ENCODE measurements around the gene PHACTR1.

Gene PHACTR1

DNA sequence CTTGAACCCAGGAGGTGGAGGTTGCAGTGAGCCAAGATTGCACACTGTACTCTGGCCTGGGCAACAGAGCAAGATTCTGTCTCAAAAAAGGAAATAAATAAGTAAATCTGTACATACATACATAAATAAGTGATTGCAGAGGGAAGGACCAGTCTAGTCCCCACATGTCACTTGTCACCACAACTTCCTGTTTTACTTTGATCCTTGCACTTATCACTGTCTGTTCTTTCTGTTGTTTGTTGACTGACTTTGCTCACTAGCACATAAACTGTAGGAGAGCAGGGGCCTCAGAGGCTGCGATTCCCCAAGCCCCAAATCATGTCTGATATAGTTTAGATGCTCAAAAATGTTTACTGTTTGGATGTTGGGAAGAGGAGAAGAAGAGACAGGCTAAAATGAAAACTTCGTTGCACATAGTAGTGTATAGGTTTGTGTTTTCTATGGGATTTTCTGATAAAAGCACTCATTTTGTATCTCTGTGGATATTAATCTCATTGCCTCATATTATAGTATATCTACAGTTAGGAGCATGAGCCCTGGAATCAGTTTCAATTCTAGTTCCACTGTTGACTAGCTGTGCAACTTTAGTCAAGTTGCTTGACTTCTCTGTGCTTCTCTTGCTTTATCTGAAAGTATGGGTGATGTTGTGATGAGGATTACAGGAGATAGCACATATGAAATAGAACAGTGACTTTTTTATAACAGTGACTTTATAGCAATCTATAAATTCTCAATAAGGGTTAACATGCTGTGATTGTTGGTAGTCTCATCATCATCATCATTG is 446.8 kb downstream of the PHACTR1 start:
- Histone ChIP-seq H2BK5ac (ENCODE audit: low read depth, low read length, poor library complexity, severe bottlenecking) (no peak overlapping the region), H2BK120ac (ENCODE audit: low read depth, low read length) (no peak overlapping the region), H3K27me3 (ENCODE audit: control insufficient read depth in 1 of 2, insufficient read depth in 1 of 2, low read length in 2 of 2) (no peaks in the 10 kb centered on the region), H4K8ac (ENCODE audit: low read length) (no peak overlapping the region), H2BK12ac (ENCODE audit: low read length in 2 of 2) (no peak overlapping the region), H3K27ac (ENCODE audit: low read length, poor library complexity, severe bottlenecking) (no peak overlapping the region), H4K91ac (ENCODE audit: low read length) (no peak overlapping the region), H3K9me3 (ENCODE audit: control insufficient read depth, low read length) (no peaks in the 10 kb centered on the region), H3K14ac (ENCODE audit: low read length in 2 of 2) (no peak overlapping the region), H3K18ac (ENCODE audit: low read depth in 1 of 2, low read length in 2 of 2) (no peak overlapping the region), H3K4me2 (ENCODE audit: low read length, poor library complexity, severe bottlenecking) (no peak overlapping the region), H2AK5ac (ENCODE audit: low read length, severe bottlenecking) (no peak overlapping the region), H3K23ac (ENCODE audit: low read length in 2 of 2) (no peak overlapping the region), H3K4me1 (ENCODE audit: control insufficient read depth, insufficient read depth, low read depth, low read length) (peaks cover 4% of the 10 kb centered on the region), H3K4ac (ENCODE audit: low read depth in 1 of 2, low read length in 2 of 2) (no peak overlapping the region), H3K79me1 (replicated peaks; ENCODE audit: low read length, poor library complexity, severe bottlenecking) (peaks cover 1% of the 10 kb centered on the region), H2AFZ (ENCODE audit: low read depth, low read length) (no peak overlapping the region), H3K4me3 (ENCODE audit: insufficient read depth in 1 of 2, low read depth in 1 of 2, low read length in 2 of 2) (no peak overlapping the region), H3K36me3 (ENCODE audit: control insufficient read depth in 1 of 2, insufficient read depth in 2 of 2, low read depth in 1 of 2, low read length in 2 of 2) (no peaks in the 10 kb centered on the region), H3K9ac (ENCODE audit: low read length) (no peak overlapping the region), H2BK15ac (ENCODE audit: low read depth, poor library complexity, severe bottlenecking) (no peak overlapping the region)
- DNase-seq: no peak
- 97% methylated on average over 2 of the region's 2 CpGs for WGBS

GRCh38 chr6:13164291-13164690 is 447.7 kb downstream of the PHACTR1 start:
- H3K14ac ChIP-seq (ENCODE audit: low read length in 2 of 2): no peak overlapping the region
- H2BK15ac ChIP-seq (ENCODE audit: low read depth, poor library complexity, severe bottlenecking): no peak overlapping the region
- no peaks in the 10 kb centered on the region for H3K9me3 ChIP-seq (ENCODE audit: control insufficient read depth, low read length)
- no peak overlapping the region for H2AFZ ChIP-seq (ENCODE audit: low read depth, low read length)
- H3K18ac ChIP-seq (ENCODE audit: low read depth in 1 of 2, low read length in 2 of 2): no peak overlapping the region
- H2BK120ac ChIP-seq (ENCODE audit: low read depth, low read length): no peak overlapping the region
- no peaks in the 10 kb centered on the region for H3K27me3 ChIP-seq (ENCODE audit: control insufficient read depth in 1 of 2, insufficient read depth in 1 of 2, low read length in 2 of 2)
- 95% methylated on average over 6 of the region's 8 CpGs for WGBS
- H3K4ac ChIP-seq (ENCODE audit: low read depth in 1 of 2, low read length in 2 of 2): no peak overlapping the region
- no peak overlapping the region for H2AK5ac ChIP-seq (ENCODE audit: low read length, severe bottlenecking)
- no peak overlapping the region for H3K4me2 ChIP-seq (ENCODE audit: low read length, poor library complexity, severe bottlenecking)
- H2BK5ac ChIP-seq (ENCODE audit: low read depth, low read length, poor library complexity, severe bottlenecking): no peak overlapping the region
- no peak overlapping the region for H4K8ac ChIP-seq (ENCODE audit: low read length)
- H3K36me3 ChIP-seq (ENCODE audit: control insufficient read depth in 1 of 2, insufficient read depth in 2 of 2, low read depth in 1 of 2, low read length in 2 of 2): no peaks in the 10 kb centered on the region
- H4K91ac ChIP-seq (ENCODE audit: low read length): no peak overlapping the region
- no peak overlapping the region for H3K4me3 ChIP-seq (ENCODE audit: insufficient read depth in 1 of 2, low read depth in 1 of 2, low read length in 2 of 2)
- no peaks in the 10 kb centered on the region for H3K4me1 ChIP-seq (ENCODE audit: control insufficient read depth, insufficient read depth, low read depth, low read length)
- DNase-seq: no peak
- H3K23ac ChIP-seq (ENCODE audit: low read length in 2 of 2): no peak overlapping the region
- no peak overlapping the region for H3K27ac ChIP-seq (ENCODE audit: low read length, poor library complexity, severe bottlenecking)
- H3K9ac ChIP-seq (ENCODE audit: low read length): no peak overlapping the region
- H2BK12ac ChIP-seq (ENCODE audit: low read length in 2 of 2): no peak overlapping the region
- peaks cover 1% of the 10 kb centered on the region for H3K79me1 ChIP-seq (replicated peaks; ENCODE audit: low read length, poor library complexity, severe bottlenecking)

- no peak overlapping the region for H3K4me2 ChIP-seq (ENCODE audit: low read length, poor library complexity, severe bottlenecking)
- DNase-seq: peak; percentile 10
- H3K27me3 ChIP-seq (ENCODE audit: control insufficient read depth in 1 of 2, insufficient read depth in 1 of 2, low read length in 2 of 2): no peaks in the 10 kb centered on the region
- H2AFZ ChIP-seq (ENCODE audit: low read depth, low read length): no peak overlapping the region
- no peak overlapping the region for H3K4me3 ChIP-seq (ENCODE audit: insufficient read depth in 1 of 2, low read depth in 1 of 2, low read length in 2 of 2)
- WGBS: 73% methylated on average over 10 of the region's 10 CpGs
- H3K14ac ChIP-seq (ENCODE audit: low read length in 2 of 2): no peak overlapping the region
- H2BK5ac ChIP-seq (ENCODE audit: low read depth, low read length, poor library complexity, severe bottlenecking): no peak overlapping the region
- no peak overlapping the region for H3K23ac ChIP-seq (ENCODE audit: low read length in 2 of 2)
- no peak overlapping the region for H2BK15ac ChIP-seq (ENCODE audit: low read depth, poor library complexity, severe bottlenecking)
- no peaks in the 10 kb centered on the region for H3K4me1 ChIP-seq (ENCODE audit: control insufficient read depth, insufficient read depth, low read depth, low read length)
- no peaks in the 10 kb centered on the region for H3K9me3 ChIP-seq (ENCODE audit: control insufficient read depth, low read length)
- H3K27ac ChIP-seq (ENCODE audit: low read length, poor library complexity, severe bottlenecking): no peak overlapping the region
- H3K4ac ChIP-seq (ENCODE audit: low read depth in 1 of 2, low read length in 2 of 2): no peak overlapping the region
- no peak overlapping the region for H2AK5ac ChIP-seq (ENCODE audit: low read length, severe bottlenecking)
- H2BK12ac ChIP-seq (ENCODE audit: low read length in 2 of 2): no peak overlapping the region
- H4K8ac ChIP-seq (ENCODE audit: low read length): no peak overlapping the region
- no peak overlapping the region for H2BK120ac ChIP-seq (ENCODE audit: low read depth, low read length)
- no peak overlapping the region for H3K9ac ChIP-seq (ENCODE audit: low read length)
- no peak overlapping the region for H3K18ac ChIP-seq (ENCODE audit: low read depth in 1 of 2, low read length in 2 of 2)
- no peaks in the 10 kb centered on the region for H3K79me1 ChIP-seq (replicated peaks; ENCODE audit: low read length, poor library complexity, severe bottlenecking)
- no peaks in the 10 kb centered on the region for H3K36me3 ChIP-seq (ENCODE audit: control insufficient read depth in 1 of 2, insufficient read depth in 2 of 2, low read depth in 1 of 2, low read length in 2 of 2)
- H4K91ac ChIP-seq (ENCODE audit: low read length): no peak overlapping the region
Observed at GRCh38 chr6:13165502-13166172, 449.1 kb downstream of the PHACTR1 start.

DNA sequence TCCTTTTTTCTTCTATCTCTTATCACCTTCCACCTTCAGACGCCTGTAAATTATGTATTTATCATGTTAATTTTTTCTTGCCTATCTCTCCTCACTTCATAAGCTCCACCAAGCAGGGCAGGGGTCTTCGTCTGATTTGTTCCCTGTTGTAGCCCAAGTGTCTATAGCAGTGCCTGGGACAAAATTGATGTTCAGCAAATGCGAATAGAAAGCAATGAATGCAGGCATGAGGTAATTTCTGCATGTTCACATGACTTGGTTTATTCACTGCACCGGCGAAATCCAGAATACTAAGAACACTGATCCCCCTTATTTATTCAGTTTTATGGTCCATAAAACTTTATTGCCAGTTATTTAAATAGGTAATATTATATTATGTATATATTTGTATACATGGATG is 449.7 kb downstream of the PHACTR1 start:
- Histone ChIP-seq H2BK5ac (ENCODE audit: low read depth, low read length, poor library complexity, severe bottlenecking) (no peak overlapping the region), H3K4me2 (ENCODE audit: low read length, poor library complexity, severe bottlenecking) (no peak overlapping the region), H3K36me3 (ENCODE audit: control insufficient read depth in 1 of 2, insufficient read depth in 2 of 2, low read depth in 1 of 2, low read length in 2 of 2) (no peaks in the 10 kb centered on the region), H3K18ac (ENCODE audit: low read depth in 1 of 2, low read length in 2 of 2) (no peak overlapping the region), H2BK12ac (ENCODE audit: low read length in 2 of 2) (no peak overlapping the region), H2AK5ac (ENCODE audit: low read length, severe bottlenecking) (no peak overlapping the region), H3K27ac (ENCODE audit: low read length, poor library complexity, severe bottlenecking) (no peak overlapping the region), H2BK120ac (ENCODE audit: low read depth, low read length) (no peak overlapping the region), H2AFZ (ENCODE audit: low read depth, low read length) (no peak overlapping the region), H3K27me3 (ENCODE audit: control insufficient read depth in 1 of 2, insufficient read depth in 1 of 2, low read length in 2 of 2) (no peaks in the 10 kb centered on the region), H3K9ac (ENCODE audit: low read length) (no peak overlapping the region), H3K23ac (ENCODE audit: low read length in 2 of 2) (no peak overlapping the region), H3K9me3 (ENCODE audit: control insufficient read depth, low read length) (no peaks in the 10 kb centered on the region), H3K79me1 (replicated peaks; ENCODE audit: low read length, poor library complexity, severe bottlenecking) (no peaks in the 10 kb centered on the region), H3K4me1 (ENCODE audit: control insufficient read depth, insufficient read depth, low read depth, low read length) (no peaks in the 10 kb centered on the region), H3K4ac (ENCODE audit: low read depth in 1 of 2, low read length in 2 of 2) (no peak overlapping the region), H4K91ac (ENCODE audit: low read length) (no peak overlapping the region), H2BK15ac (ENCODE audit: low read depth, poor library complexity, severe bottlenecking) (no peak overlapping the region), H3K4me3 (ENCODE audit: insufficient read depth in 1 of 2, low read depth in 1 of 2, low read length in 2 of 2) (no peak overlapping the region), H3K14ac (ENCODE audit: low read length in 2 of 2) (no peak overlapping the region), H4K8ac (ENCODE audit: low read length) (no peak overlapping the region)
- WGBS: 88% methylated on average over 2 of the region's 5 CpGs
- DNase-seq: no peak

Measured in mesenchymal stem cell (in vitro differentiated cells and primary cell).